Measurements from ENCODE around the gene PLCL1.
A peak's percentile ranks its signal among the peaks of the same experiment; 100 is the strongest.

Gene PLCL1

GRCh38 chr2:197946562-197946961 is 142.2 kb downstream of the PLCL1 start:
- H3K4me3 ChIP-seq (replicated peaks in 1 of 2; ENCODE audit: low read depth in 2 of 2, low read length in 2 of 2), result no peak overlapping the region
- TF ChIP-seq, protein P1, sequence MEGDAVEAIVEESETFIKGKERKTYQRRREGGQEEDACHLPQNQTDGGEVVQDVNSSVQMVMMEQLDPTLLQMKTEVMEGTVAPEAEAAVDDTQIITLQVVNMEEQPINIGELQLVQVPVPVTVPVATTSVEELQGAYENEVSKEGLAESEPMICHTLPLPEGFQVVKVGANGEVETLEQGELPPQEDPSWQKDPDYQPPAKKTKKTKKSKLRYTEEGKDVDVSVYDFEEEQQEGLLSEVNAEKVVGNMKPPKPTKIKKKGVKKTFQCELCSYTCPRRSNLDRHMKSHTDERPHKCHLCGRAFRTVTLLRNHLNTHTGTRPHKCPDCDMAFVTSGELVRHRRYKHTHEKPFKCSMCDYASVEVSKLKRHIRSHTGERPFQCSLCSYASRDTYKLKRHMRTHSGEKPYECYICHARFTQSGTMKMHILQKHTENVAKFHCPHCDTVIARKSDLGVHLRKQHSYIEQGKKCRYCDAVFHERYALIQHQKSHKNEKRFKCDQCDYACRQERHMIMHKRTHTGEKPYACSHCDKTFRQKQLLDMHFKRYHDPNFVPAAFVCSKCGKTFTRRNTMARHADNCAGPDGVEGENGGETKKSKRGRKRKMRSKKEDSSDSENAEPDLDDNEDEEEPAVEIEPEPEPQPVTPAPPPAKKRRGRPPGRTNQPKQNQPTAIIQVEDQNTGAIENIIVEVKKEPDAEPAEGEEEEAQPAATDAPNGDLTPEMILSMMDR (IDR thresholded peaks at IDR 0.05; ENCODE audit: low read depth, low read length), result no peak
- peak; percentile 34 to 37 for DNase-seq (ENCODE audit: low read depth in 2 of 2)

DNA sequence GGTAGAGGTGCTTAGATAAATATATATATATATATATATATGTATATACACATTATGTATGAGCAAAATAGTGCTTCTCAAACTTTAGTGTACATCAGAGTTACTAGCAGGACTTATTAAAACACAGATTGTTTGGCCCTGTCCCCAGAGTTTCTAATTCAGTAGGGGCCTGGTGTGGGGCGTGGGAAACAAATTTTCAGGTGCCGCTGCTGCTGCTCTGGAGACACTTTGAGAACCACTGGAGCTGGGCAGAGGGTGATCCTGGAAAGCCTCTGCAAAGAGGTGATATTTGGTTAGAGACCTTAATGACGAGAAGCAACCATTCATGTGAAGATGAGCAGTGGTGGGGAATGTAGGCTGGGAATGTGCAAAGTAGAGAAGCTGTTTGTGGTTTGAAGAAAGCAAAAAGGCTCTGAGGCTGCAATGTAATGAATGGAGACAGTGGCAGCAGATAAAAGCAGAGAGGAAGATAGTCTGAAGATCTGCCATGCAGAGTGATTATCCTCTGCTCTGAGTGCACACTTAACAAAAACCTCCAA is 142.9 kb downstream of the PLCL1 start:
- no peak for DNase-seq (ENCODE audit: low read depth in 2 of 2)
- TF ChIP-seq, protein P1 (IDR thresholded peaks at IDR 0.05; ENCODE audit: low read depth, low read length), result no peak
- H3K4me3 ChIP-seq (replicated peaks in 1 of 2; ENCODE audit: low read depth in 2 of 2, low read length in 2 of 2), result no peak overlapping the region

DNA sequence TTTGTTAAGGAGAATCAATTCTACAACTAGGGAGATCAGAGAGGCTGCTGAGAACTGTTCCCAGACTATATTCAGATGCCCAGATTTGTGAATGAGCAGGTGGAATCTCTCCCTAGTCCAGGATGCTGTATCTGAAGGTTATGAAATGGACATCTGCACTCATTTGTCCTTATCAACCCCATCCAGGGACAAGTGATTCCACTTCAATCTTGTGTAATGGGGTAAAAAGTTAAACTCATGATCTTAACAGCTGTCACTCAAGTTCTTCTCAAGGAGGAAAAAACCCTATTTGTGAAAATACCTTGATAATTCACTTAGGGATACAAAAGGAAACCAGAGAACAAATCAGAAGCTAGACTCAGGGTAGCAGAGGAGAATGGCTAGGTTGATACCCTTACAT is 144.8 kb downstream of the PLCL1 start:
- DNase-seq (ENCODE audit: low read depth in 2 of 2), result no peak
- TF ChIP-seq, protein P1 (IDR thresholded peaks at IDR 0.05; ENCODE audit: low read depth, low read length), result no peak
- H3K4me3 ChIP-seq (replicated peaks in 1 of 2; ENCODE audit: low read depth in 2 of 2, low read length in 2 of 2), result no peak overlapping the region

DNA sequence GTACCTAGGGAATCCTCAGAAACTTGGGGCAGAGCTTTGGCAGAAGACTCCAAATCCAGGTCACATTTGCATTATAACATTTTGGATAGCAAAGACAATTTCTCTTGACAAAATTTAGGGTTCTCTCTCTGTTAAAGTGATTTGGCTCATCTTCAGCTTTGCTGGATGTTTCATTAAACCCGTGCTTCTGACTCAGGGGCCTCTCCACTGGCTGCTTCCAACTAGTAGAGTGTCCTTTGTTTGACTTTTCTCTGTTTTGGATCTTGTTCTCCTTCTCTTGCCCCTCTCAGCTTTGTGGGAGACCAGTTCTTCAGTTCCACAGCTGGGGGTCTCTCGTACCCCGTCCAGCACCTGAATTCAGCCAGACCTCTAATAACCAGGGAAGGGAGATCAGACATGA is 145.6 kb downstream of the PLCL1 start:
- TF ChIP-seq, protein P1 (IDR thresholded peaks at IDR 0.05; ENCODE audit: low read depth, low read length), result no peak
- no peak for DNase-seq (ENCODE audit: low read depth in 2 of 2)
- no peak overlapping the region for H3K4me3 ChIP-seq (replicated peaks in 1 of 2; ENCODE audit: low read depth in 2 of 2, low read length in 2 of 2)

GRCh38 chr2:197950724-197951123 is 146.3 kb downstream of the PLCL1 start:
- TF ChIP-seq, protein P1 (IDR thresholded peaks at IDR 0.05; ENCODE audit: low read depth, low read length), result no peak
- no peak overlapping the region for H3K4me3 ChIP-seq (replicated peaks in 1 of 2; ENCODE audit: low read depth in 2 of 2, low read length in 2 of 2)
- peak in 1 of 2 donors; percentile 30 for DNase-seq (ENCODE audit: low read depth in 2 of 2)

- H3K4me3 ChIP-seq (replicated peaks in 1 of 2; ENCODE audit: low read depth in 2 of 2, low read length in 2 of 2), result no peak overlapping the region
- DNase-seq (ENCODE audit: low read depth in 2 of 2), result peak in 1 of 2 donors; percentile 41
- TF ChIP-seq, protein P1 (IDR thresholded peaks at IDR 0.05; ENCODE audit: low read depth, low read length), result no peak
Measured at GRCh38 chr2:197952540-197953202, 148.3 kb downstream of the PLCL1 start.
